T follicular helper cell (primary cell): ENCODE data around the gene LRIT1.

Experiments used
- DNase-seq: peaks from one replicate; pipeline ENCODE4 v3.0.0-alpha.2; 2020; ENCODE audit warnings: low read depth

The LRIT1 gene

GRCh38 chr10:84254552-84255478, 13.5 kb upstream of the LRIT1 start:
- no peak for DNase-seq

- no peak for DNase-seq
These were observed 7.4 kb upstream of the LRIT1 start for GRCh38 chr10:84248794-84249193.

GRCh38 chr10:84247496-84247895, 6.2 kb upstream of the LRIT1 start:
- no peak for DNase-seq

GRCh38 chr10:84244651-84245270, 3.4 kb upstream of the LRIT1 start, which contains the start of gene RGR:
TSS of gene RGR (plus strand) at chr10:84245053. CDS start at chr10:84245091, 38 bp downstream.
- no peak for DNase-seq

- no peak for DNase-seq
These were observed 2.4 kb upstream of the LRIT1 start for GRCh38 chr10:84243759-84244158.

GRCh38 chr10:84238909-84239308, 2.4 kb downstream of the LRIT1 start:
- no peak for DNase-seq

- DNase-seq: no peak
These were observed 3.9 kb downstream of the LRIT1 start for GRCh38 chr10:84237199-84238051.

GRCh38 chr10:84236807-84237198, 4.5 kb downstream of the LRIT1 start:
- no peak for DNase-seq

- no peak for DNase-seq
These were observed 6.2 kb downstream of the LRIT1 start for GRCh38 chr10:84235096-84235495.

- no peak for DNase-seq
These were observed 6.9 kb downstream of the LRIT1 start for GRCh38 chr10:84234479-84234878.

- no peak for DNase-seq
These were observed 7.4 kb downstream of the LRIT1 start for GRCh38 chr10:84233940-84234339.

- no peak for DNase-seq
These were observed 9.0 kb downstream of the LRIT1 start for GRCh38 chr10:84232376-84232775.

- DNase-seq: no peak
These were observed 11.0 kb downstream of the LRIT1 start for GRCh38 chr10:84230359-84230758.

- DNase-seq: no peak
These were observed 13.5 kb downstream of the LRIT1 start for GRCh38 chr10:84227810-84228209.

- no peak for DNase-seq
These were observed 14.7 kb downstream of the LRIT1 start for GRCh38 chr10:84226616-84227015.

- no peak for DNase-seq
These were observed 15.7 kb downstream of the LRIT1 start, which contains the start of gene LRIT2 for GRCh38 chr10:84225427-84226173. TSS of gene LRIT2 (minus strand) at chr10:84225544. CDS start at chr10:84225520, 24 bp downstream.

- DNase-seq: no peak
These were observed 16.8 kb downstream of the LRIT1 start for GRCh38 chr10:84224411-84225028.

GRCh38 chr10:84221916-84222315, 19.4 kb downstream of the LRIT1 start:
- DNase-seq: no peak

- no peak for DNase-seq
These were observed 23.6 kb downstream of the LRIT1 start for GRCh38 chr10:84217746-84218145.

GRCh38 chr10:84216834-84217233, 24.5 kb downstream of the LRIT1 start:
- no peak for DNase-seq
